Smooth muscle cell (in vitro differentiated cells): Measurements from ENCODE around the gene MGLL. TPM values are rescaled to one million over a fixed set of nuclear protein-coding genes. Genes with fewer than 3 reads are reported as not detected.

Experiments used
- DNase-seq: peaks from one replicate; lab custom pipeline; 2025; ENCODE audit not compliant: unreplicated experiment; lab: John Stamatoyannopoulos, UW
- H2AFZ ChIP-seq: fragments of 200-600 bp; sonication (generic); 2 replicates; pipeline ENCODE4 v1.6.0; 2016; ENCODE audit warnings: antibody characterized with exemption, low read depth, mild to moderate bottlenecking
- H3F3A ChIP-seq: fragments of 200-600 bp; sonication (generic); 2 replicates; pipeline ENCODE4 v1.6.0; 2017; ENCODE audit warnings: antibody characterized with exemption, low read depth
- H3K27ac ChIP-seq: fragments of 200-600 bp; sonication (generic); 2 replicates; pipeline ENCODE4 v1.5.1; 2016; ENCODE audit warnings: low read depth, mild to moderate bottlenecking
- H3K27me3 ChIP-seq: fragments of 200-600 bp; sonication (generic); 2 replicates; pipeline ENCODE4 v1.6.1; 2016; ENCODE audit warnings: low read depth, mild to moderate bottlenecking
- H3K36me3 ChIP-seq: fragments of 200-600 bp; sonication (generic); 2 replicates; pipeline ENCODE4 v1.5.1; 2016; ENCODE audit warnings: low read depth
- H3K4me1 ChIP-seq: fragments of 200-600 bp; sonication (generic); 2 replicates; pipeline ENCODE4 v1.5.1; 2016; ENCODE audit warnings: low read depth
- H3K4me2 ChIP-seq: fragments of 200-600 bp; sonication (generic); 2 replicates; pipeline ENCODE4 v1.6.0; 2016; ENCODE audit warnings: mild to moderate bottlenecking
- H3K4me3 ChIP-seq: fragments of 200-600 bp; sonication (generic); 2 replicates; pipeline ENCODE4 v1.5.1; 2016; ENCODE audit warnings: mild to moderate bottlenecking
- H3K79me2 ChIP-seq: fragments of 200-600 bp; sonication (generic); 2 replicates; pipeline ENCODE4 v1.6.0; 2016; ENCODE audit warnings: low read depth, mild to moderate bottlenecking
- H3K9ac ChIP-seq: fragments of 200-600 bp; sonication (generic); 2 replicates; pipeline ENCODE4 v1.6.0; 2016; ENCODE audit warnings: low read depth
- H3K9me3 ChIP-seq: fragments of 200-600 bp; sonication (generic); replicated peaks from 2 replicates; pipeline ENCODE4 v1.5.1; 2016; ENCODE audit warnings: low read depth
- H4K20me1 ChIP-seq: fragments of 200-600 bp; sonication (generic); 2 replicates; pipeline ENCODE4 v1.6.0; 2016; ENCODE audit warnings: low read depth
- WGBS: methylation state at CpG from one replicate; pipeline ENCODE4 v1.1.7; 2016; ENCODE audit warnings: low lambda C conversion rate; 5-methylcytosine and 5-hydroxymethylcytosine counted together
- polyA plus RNA-seq: library from polyadenylated mRNA; unstranded; fragments of >200 nt; fragmentation: Nextera tagmentation; extraction: Ambion mirVana; gene quantifications from 2 replicates; pipeline ENCODE4 v1.2.1, GENCODE V29; 2016
- total RNA-seq: library from RNA; depleted of rRNA; stranded (reverse); fragments of >200 nt; gene quantifications from 2 replicates; pipeline ENCODE4 v1.2.3, GENCODE V29; 2014
- TF ChIP-seq, protein P1 (sequence below): fragments of 200-600 bp; sonication (generic); IDR thresholded peaks from 2 replicates; pipeline ENCODE4 v1.5.1; 2017; ENCODE audit warnings: borderline replicate concordance, mild to moderate bottlenecking, antibody characterized with exemption; ENCODE audit not compliant: insufficient read depth, poor library complexity, severe bottlenecking

The MGLL gene
- total and polyA plus RNA-seq, 2 experiments from 2014 or later, result 13.6 to 22.5 TPM

DNA sequence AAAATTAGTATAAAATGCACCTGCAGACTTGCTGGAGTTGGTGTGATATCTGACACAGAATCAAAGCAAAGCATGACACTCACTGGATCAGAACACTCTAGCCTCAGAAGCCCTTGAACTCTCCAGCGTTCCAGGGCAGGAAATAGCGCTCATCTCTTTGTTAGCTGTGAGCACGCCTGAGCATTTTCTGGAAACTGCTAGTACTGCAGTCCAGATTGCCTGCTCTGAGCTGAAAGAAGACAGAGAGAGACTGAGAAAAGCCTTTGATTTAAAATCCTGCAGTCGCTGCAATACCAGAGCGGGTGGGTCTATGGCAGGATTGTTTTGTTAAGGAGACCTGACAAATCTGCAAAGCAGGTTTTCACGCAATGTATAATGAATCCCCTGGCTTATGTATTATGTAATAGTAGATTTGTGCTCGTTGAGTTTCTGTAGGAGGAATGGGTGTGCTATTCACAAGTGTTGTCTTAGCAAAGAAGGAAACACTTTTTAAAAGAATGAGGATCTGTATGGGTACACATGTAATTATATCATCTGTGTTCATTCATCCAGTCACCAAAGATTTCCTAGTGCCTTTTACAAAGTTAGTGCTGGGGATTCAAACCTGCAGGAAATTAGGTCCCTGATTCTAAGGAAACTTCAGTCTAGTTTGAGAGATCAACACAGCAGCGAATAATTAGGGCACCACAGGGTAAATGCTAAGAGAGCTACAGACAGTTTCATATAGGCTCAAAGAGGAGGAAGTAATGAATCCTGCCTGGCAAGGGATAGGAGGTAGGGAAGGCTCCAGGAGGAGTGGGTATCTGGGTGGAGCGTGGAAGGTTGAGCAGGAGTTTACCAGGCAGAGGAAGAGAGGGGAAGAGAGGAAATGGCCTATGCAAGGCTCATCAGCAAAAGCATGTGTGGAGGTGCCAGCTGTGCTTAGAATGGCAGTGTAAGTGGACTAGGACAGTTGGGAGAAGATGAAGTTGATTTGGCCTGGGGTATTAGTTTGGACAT is 26.1 kb upstream of the MGLL start:
- H3K9ac ChIP-seq, result no peak overlapping the region
- no peaks in the 10 kb centered on the region for H3K79me2 ChIP-seq
- H4K20me1 ChIP-seq, result no peaks in the 10 kb centered on the region
- no peak overlapping the region for H3K27ac ChIP-seq
- no peak overlapping the region for H3K4me2 ChIP-seq
- DNase-seq, result no peak
- H3K4me3 ChIP-seq, result no peak overlapping the region
- no peaks in the 10 kb centered on the region for H3K27me3 ChIP-seq
- 56% methylated on average over 9 of the region's 9 CpGs for WGBS
- no peaks in the 10 kb centered on the region for H3K4me1 ChIP-seq
- H3K36me3 ChIP-seq, result no peaks in the 10 kb centered on the region
- no peaks in the 10 kb centered on the region for H3F3A ChIP-seq
- no peaks in the 10 kb centered on the region for H3K9me3 ChIP-seq
- H2AFZ ChIP-seq, result peak overlapping the region; percentile 33
- TF ChIP-seq, protein P1, sequence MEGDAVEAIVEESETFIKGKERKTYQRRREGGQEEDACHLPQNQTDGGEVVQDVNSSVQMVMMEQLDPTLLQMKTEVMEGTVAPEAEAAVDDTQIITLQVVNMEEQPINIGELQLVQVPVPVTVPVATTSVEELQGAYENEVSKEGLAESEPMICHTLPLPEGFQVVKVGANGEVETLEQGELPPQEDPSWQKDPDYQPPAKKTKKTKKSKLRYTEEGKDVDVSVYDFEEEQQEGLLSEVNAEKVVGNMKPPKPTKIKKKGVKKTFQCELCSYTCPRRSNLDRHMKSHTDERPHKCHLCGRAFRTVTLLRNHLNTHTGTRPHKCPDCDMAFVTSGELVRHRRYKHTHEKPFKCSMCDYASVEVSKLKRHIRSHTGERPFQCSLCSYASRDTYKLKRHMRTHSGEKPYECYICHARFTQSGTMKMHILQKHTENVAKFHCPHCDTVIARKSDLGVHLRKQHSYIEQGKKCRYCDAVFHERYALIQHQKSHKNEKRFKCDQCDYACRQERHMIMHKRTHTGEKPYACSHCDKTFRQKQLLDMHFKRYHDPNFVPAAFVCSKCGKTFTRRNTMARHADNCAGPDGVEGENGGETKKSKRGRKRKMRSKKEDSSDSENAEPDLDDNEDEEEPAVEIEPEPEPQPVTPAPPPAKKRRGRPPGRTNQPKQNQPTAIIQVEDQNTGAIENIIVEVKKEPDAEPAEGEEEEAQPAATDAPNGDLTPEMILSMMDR, result no peak

DNA sequence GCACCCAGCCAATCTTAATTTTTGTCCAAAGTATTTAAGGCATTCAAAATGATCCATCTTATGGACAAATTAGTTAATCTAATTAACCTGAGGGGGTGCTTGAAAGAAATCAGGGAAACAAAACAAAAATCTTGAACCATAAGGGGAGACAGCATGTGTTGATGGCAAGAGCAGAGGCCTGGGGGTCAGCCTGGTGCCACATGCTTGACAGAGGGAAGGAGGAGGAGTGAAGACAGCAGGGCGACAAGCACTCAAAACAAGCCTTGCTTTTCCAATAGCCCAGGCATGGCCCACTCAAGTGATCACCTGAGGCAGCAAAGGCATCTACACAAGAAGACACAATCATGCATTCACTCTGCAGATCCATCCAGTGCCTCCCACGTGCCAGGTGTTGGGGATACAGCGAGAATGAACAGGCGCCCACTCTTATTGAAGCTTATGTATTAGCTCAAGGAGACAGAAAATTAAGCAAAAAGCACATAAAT is 25.0 kb upstream of the MGLL start:
- Histone ChIP-seq H3K4me2 (no peak overlapping the region), H3K9me3 (no peaks in the 10 kb centered on the region), H3F3A (no peaks in the 10 kb centered on the region), H3K4me3 (no peak overlapping the region), H3K27ac (no peak overlapping the region), H3K4me1 (no peaks in the 10 kb centered on the region), H3K36me3 (no peaks in the 10 kb centered on the region), H2AFZ (no peak overlapping the region), H3K27me3 (no peaks in the 10 kb centered on the region), H3K79me2 (no peaks in the 10 kb centered on the region), H4K20me1 (no peaks in the 10 kb centered on the region), H3K9ac (no peak overlapping the region)
- 97% methylated on average over 4 of the region's 4 CpGs for WGBS
- TF ChIP-seq, protein P1, result no peak
- no peak for DNase-seq

DNA sequence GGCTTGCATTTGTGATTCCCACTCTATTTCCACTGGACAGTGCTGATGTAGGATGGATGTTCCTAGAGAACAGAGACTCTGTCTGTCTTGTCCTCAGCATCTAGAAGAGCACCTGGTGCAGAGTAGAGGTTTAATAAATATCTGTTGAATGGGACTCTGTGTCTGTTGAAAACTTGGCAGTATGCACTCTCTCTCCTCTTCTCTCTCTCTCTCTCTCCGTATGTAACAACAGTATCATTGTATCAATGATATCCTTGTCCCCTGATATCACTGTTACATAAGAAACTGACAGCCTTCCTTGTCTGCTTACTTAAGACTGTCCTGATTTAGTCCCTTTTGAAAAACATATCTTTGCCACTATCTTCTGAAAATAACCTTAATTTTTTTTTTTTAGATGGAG is 24.3 kb upstream of the MGLL start:
- H3K27ac ChIP-seq, result no peak overlapping the region
- H3K27me3 ChIP-seq, result no peaks in the 10 kb centered on the region
- H3K9me3 ChIP-seq, result no peaks in the 10 kb centered on the region
- H3F3A ChIP-seq, result no peaks in the 10 kb centered on the region
- DNase-seq, result no peak
- no peaks in the 10 kb centered on the region for H4K20me1 ChIP-seq
- no peak overlapping the region for H3K4me3 ChIP-seq
- H3K4me1 ChIP-seq, result no peaks in the 10 kb centered on the region
- TF ChIP-seq, protein P1, result no peak
- no peaks in the 10 kb centered on the region for H3K79me2 ChIP-seq
- no peak overlapping the region for H2AFZ ChIP-seq
- H3K36me3 ChIP-seq, result no peaks in the 10 kb centered on the region
- no peak overlapping the region for H3K4me2 ChIP-seq
- H3K9ac ChIP-seq, result no peak overlapping the region
- 81% methylated on average over 1 of the region's 1 CpG for WGBS
